ENCODE results near the gene TGFBR1.

Gene TGFBR1

GRCh38 chr9:99104459-99105151, at the start of gene TGFBR1:
Gene TGFBR1 (plus strand): TSS chr9:99105113. CDS start chr9:99105206, 93 bp downstream.
- DNase-seq (ENCODE audit: extremely low read depth, low read depth), result peak; percentile 72
- TF ChIP-seq, protein P1, sequence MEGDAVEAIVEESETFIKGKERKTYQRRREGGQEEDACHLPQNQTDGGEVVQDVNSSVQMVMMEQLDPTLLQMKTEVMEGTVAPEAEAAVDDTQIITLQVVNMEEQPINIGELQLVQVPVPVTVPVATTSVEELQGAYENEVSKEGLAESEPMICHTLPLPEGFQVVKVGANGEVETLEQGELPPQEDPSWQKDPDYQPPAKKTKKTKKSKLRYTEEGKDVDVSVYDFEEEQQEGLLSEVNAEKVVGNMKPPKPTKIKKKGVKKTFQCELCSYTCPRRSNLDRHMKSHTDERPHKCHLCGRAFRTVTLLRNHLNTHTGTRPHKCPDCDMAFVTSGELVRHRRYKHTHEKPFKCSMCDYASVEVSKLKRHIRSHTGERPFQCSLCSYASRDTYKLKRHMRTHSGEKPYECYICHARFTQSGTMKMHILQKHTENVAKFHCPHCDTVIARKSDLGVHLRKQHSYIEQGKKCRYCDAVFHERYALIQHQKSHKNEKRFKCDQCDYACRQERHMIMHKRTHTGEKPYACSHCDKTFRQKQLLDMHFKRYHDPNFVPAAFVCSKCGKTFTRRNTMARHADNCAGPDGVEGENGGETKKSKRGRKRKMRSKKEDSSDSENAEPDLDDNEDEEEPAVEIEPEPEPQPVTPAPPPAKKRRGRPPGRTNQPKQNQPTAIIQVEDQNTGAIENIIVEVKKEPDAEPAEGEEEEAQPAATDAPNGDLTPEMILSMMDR (IDR thresholded peaks at IDR 0.05; ENCODE audit: low read depth, low read length), result no peak; the same call in none of the 2 replicates

DNA sequence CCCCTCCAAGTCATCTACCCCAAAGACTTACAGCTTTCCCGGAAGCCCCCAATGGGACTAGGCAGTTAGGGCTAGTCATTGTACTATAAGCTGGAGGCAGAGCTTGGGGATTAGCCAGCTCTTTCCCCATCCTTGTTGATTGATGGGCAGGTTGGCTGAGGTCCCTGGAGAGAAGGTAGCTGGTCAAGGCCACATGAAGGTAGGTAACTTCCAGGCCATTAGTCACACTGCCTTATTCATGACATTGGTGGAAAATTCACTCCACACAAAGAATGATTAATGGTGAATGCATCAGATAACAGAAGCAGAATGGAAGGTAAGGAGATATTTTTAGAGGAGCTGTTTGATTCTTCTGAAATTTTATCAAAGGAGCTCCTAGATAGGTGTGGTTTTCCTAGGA, 49.5 kb upstream of the TGFBR1 start:
- no peak for DNase-seq (ENCODE audit: extremely low read depth, low read depth)
- TF ChIP-seq, protein P1 (IDR thresholded peaks at IDR 0.05; ENCODE audit: low read depth, low read length), result no peak

- TF ChIP-seq, protein P1 (IDR thresholded peaks at IDR 0.05; ENCODE audit: low read depth, low read length), result no peak
Observed at GRCh38 chr9:99056186-99056585, 48.7 kb upstream of the TGFBR1 start.

GRCh38 chr9:99056886-99057664, 47.8 kb upstream of the TGFBR1 start:
- peak; percentile 19 for DNase-seq (ENCODE audit: extremely low read depth, low read depth)
- TF ChIP-seq, protein P1 (IDR thresholded peaks at IDR 0.05; ENCODE audit: low read depth, low read length), result no peak

More at GRCh38 chr9:99056186-99056585, 48.7 kb upstream of the TGFBR1 start:
- DNase-seq (ENCODE audit: extremely low read depth, low read depth), result no peak

GRCh38 chr9:99057665-99058625, 47.0 kb upstream of the TGFBR1 start:
- no peak for DNase-seq (ENCODE audit: extremely low read depth, low read depth)
- TF ChIP-seq, protein P1 (IDR thresholded peaks at IDR 0.05; ENCODE audit: low read depth, low read length), result no peak

GRCh38 chr9:99058964-99059921, 45.7 kb upstream of the TGFBR1 start:
- no peak for DNase-seq (ENCODE audit: extremely low read depth, low read depth)
- TF ChIP-seq, protein P1 (IDR thresholded peaks at IDR 0.05; ENCODE audit: low read depth, low read length), result no peak
